ENCODE results near the gene ZNF692. TPM values are rescaled to one million over a fixed set of nuclear protein-coding genes. Genes with fewer than 3 reads are reported as not detected.

ZNF692 gene
- total RNA-seq, 1 experiment from 2014 or later, result 48.5 TPM

- Mint-ChIP-seq H3K4me3 (ENCODE audit: unreplicated experiment) (no peak overlapping the region), H3K9me3 (ENCODE audit: unreplicated experiment) (no peaks in the 10 kb centered on the region), H3K4me1 (ENCODE audit: low read depth, unreplicated experiment) (peaks cover 19% of the 10 kb centered on the region), H3K27me3 (ENCODE audit: insufficient read depth, unreplicated experiment) (peaks cover 3% of the 10 kb centered on the region), H3K36me3 (ENCODE audit: insufficient read depth, unreplicated experiment) (peaks cover 6% of the 10 kb centered on the region), H3K27ac (ENCODE audit: unreplicated experiment) (no peak overlapping the region)
- CTCF ChIA-PET, result interaction anchor here (3.6 kb wide), 1 partner anchor 9 kb away, joined by 46 read pairs; the partner anchor contains the start of gene ZNF672
- DNase-seq, result no peak
- BruUV-seq (replicated peaks), result no TSS peak
- Histone ChIP-seq H3K27me3 (replicated peaks; ENCODE audit: control insufficient read depth, insufficient read depth, low read length) (no peaks in the 10 kb centered on the region), H3K36me3 (ENCODE audit: control insufficient read depth, insufficient read depth, low read length) (no peaks in the 10 kb centered on the region), H3K4me1 (peaks cover 8% of the 10 kb centered on the region), H3K9me3 (no peaks in the 10 kb centered on the region), H3K4me3 (ENCODE audit: low read depth, low read length) (no peak overlapping the region)
- intact Hi-C loops (cut with micrococcal nuclease; ENCODE audit: unreplicated experiment), result no loop called here
- TF ChIP-seq CTCF (IDR thresholded peaks at IDR 0.05; ENCODE audit: insufficient read depth in 1 of 2, low read depth in 1 of 2, low read length in 1 of 2, severe bottlenecking in 1 of 2, unreplicated experiment in 1 of 2), result no peak
- POLR2A ChIA-PET, result no interaction called here
These were observed 30.0 kb downstream of the ZNF692 start for GRCh38 chr1:248828845-248829244.

- H3K27ac Mint-ChIP-seq (ENCODE audit: unreplicated experiment), result peak within 1 kb of the TSS; percentile 99
- TSS peak; percentile 87 for BruUV-seq (replicated peaks)
- TF ChIP-seq CTCF (IDR thresholded peaks at IDR 0.05; ENCODE audit: insufficient read depth in 1 of 2, low read depth in 1 of 2, low read length in 1 of 2, severe bottlenecking in 1 of 2, unreplicated experiment in 1 of 2), result peak; percentile 60 to 89
- peak within 1 kb of the TSS; percentile 82 for H3K4me3 ChIP-seq (ENCODE audit: low read depth, low read length)
- peaks cover 9% of the 10 kb centered on the region for H3K36me3 Mint-ChIP-seq (ENCODE audit: insufficient read depth, unreplicated experiment)
- peak within 1 kb of the TSS; percentile 95 for H3K4me3 Mint-ChIP-seq (ENCODE audit: unreplicated experiment)
- ChIA-PET CTCF (interaction anchor here (0.7 to 3.6 kb wide), 4 partner anchors 12 to 47 kb away, joined by 4 to 46 read pairs (median 10); partner anchors contain the start of genes ZNF672 and ZNF692), POLR2A (interaction anchor here (0.6 to 1.8 kb wide), 8 partner anchors 12 to 81 kb away, joined by 3 to 57 read pairs (median 5); partner anchors contain the start of genes ZNF672 and ZNF692)
- peaks cover 19% of the 10 kb centered on the region for H3K4me1 Mint-ChIP-seq (ENCODE audit: low read depth, unreplicated experiment)
- H3K27me3 ChIP-seq (replicated peaks; ENCODE audit: control insufficient read depth, insufficient read depth, low read length), result no peaks in the 10 kb centered on the region
- peaks cover 8% of the 10 kb centered on the region for H3K4me1 ChIP-seq
- no peaks in the 10 kb centered on the region for H3K27me3 Mint-ChIP-seq (ENCODE audit: insufficient read depth, unreplicated experiment)
- H3K36me3 ChIP-seq (ENCODE audit: control insufficient read depth, insufficient read depth, low read length), result no peaks in the 10 kb centered on the region
- no peaks in the 10 kb centered on the region for H3K9me3 ChIP-seq
- no peaks in the 10 kb centered on the region for H3K9me3 Mint-ChIP-seq (ENCODE audit: unreplicated experiment)
- intact Hi-C loops (cut with micrococcal nuclease; ENCODE audit: unreplicated experiment), result loop anchor here (1.0 kb wide), 4 partner anchors 12 to 80 kb away; partner anchors contain the start of genes PGBD2 and ZNF672
- DNase-seq, result peak; percentile 89 to 93
These were observed 32.8 kb downstream of the ZNF692 start, which contains the start of gene SH3BP5L for GRCh38 chr1:248825909-248826760. Gene SH3BP5L, minus strand, starts transcription at chr1:248825915. Its CDS starts 980 bp downstream, at chr1:248824935.

GRCh38 chr1:248825573-248825908 lies 33.3 kb downstream of the ZNF692 start:
- intact Hi-C loops (cut with micrococcal nuclease; ENCODE audit: unreplicated experiment), result no loop called here
- H3K4me1 ChIP-seq, result peaks cover 8% of the 10 kb centered on the region

More at GRCh38 chr1:248825573-248825908, 33.3 kb downstream of the ZNF692 start:
- peak overlapping the region; percentile 95 for H3K4me3 Mint-ChIP-seq (ENCODE audit: unreplicated experiment)
- TF ChIP-seq CTCF (IDR thresholded peaks at IDR 0.05; ENCODE audit: insufficient read depth in 1 of 2, low read depth in 1 of 2, low read length in 1 of 2, severe bottlenecking in 1 of 2, unreplicated experiment in 1 of 2), result no peak
- no peaks in the 10 kb centered on the region for H3K9me3 ChIP-seq
- no peak for DNase-seq
- H3K27me3 ChIP-seq (replicated peaks; ENCODE audit: control insufficient read depth, insufficient read depth, low read length), result no peaks in the 10 kb centered on the region
- BruUV-seq (replicated peaks), result no TSS peak
- ChIA-PET POLR2A (interaction anchor here (0.5 to 1.8 kb wide), 5 partner anchors 13 to 48 kb away, joined by 5 to 57 read pairs (median 9); partner anchors contain the start of genes ZNF672 and ZNF692), CTCF (interaction anchor here (0.7 to 3.6 kb wide), 4 partner anchors 13 to 48 kb away, joined by 4 to 46 read pairs (median 10); partner anchors contain the start of genes ZNF672 and ZNF692)
- no peaks in the 10 kb centered on the region for H3K36me3 ChIP-seq (ENCODE audit: control insufficient read depth, insufficient read depth, low read length)
- H3K27ac Mint-ChIP-seq (ENCODE audit: unreplicated experiment), result peak overlapping the region; percentile 99
- H3K4me1 Mint-ChIP-seq (ENCODE audit: low read depth, unreplicated experiment), result peaks cover 19% of the 10 kb centered on the region
- no peaks in the 10 kb centered on the region for H3K27me3 Mint-ChIP-seq (ENCODE audit: insufficient read depth, unreplicated experiment)
- peak overlapping the region; percentile 82 for H3K4me3 ChIP-seq (ENCODE audit: low read depth, low read length)
- no peaks in the 10 kb centered on the region for H3K9me3 Mint-ChIP-seq (ENCODE audit: unreplicated experiment)
- peaks cover 9% of the 10 kb centered on the region for H3K36me3 Mint-ChIP-seq (ENCODE audit: insufficient read depth, unreplicated experiment)
